Measurements from ENCODE around the gene ANKRD61.

- TF ChIP-seq, protein P1, sequence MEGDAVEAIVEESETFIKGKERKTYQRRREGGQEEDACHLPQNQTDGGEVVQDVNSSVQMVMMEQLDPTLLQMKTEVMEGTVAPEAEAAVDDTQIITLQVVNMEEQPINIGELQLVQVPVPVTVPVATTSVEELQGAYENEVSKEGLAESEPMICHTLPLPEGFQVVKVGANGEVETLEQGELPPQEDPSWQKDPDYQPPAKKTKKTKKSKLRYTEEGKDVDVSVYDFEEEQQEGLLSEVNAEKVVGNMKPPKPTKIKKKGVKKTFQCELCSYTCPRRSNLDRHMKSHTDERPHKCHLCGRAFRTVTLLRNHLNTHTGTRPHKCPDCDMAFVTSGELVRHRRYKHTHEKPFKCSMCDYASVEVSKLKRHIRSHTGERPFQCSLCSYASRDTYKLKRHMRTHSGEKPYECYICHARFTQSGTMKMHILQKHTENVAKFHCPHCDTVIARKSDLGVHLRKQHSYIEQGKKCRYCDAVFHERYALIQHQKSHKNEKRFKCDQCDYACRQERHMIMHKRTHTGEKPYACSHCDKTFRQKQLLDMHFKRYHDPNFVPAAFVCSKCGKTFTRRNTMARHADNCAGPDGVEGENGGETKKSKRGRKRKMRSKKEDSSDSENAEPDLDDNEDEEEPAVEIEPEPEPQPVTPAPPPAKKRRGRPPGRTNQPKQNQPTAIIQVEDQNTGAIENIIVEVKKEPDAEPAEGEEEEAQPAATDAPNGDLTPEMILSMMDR (IDR thresholded peaks at IDR 0.05): no peak
- TF ChIP-seq POLR2A (IDR thresholded peaks at IDR 0.05): no peak
Observed at GRCh38 chr7:6022707-6023106, 8.5 kb upstream of the ANKRD61 start.
